Body of pancreas (tissue), 4 donors: Measurements from ENCODE around the gene GLIPR2. TPM values are rescaled to one million over a fixed set of nuclear protein-coding genes. Genes with fewer than 3 reads are reported as not detected.
A peak's percentile ranks its signal among the peaks of the same experiment; 100 is the strongest.

Source experiments
- ATAC-seq: fragments of 150-250 bp; one replicate; pipeline ENCODE4 v1.9.1; 2016
- DNase-seq, 4 donors: peaks; one replicate each; pipeline ENCODE4 v3.0.0-alpha.2; 2019
- H3K27ac ChIP-seq, 4 donors: fragments of 200-600 bp; sonication (generic); 1 replicate in 3 of 4; 2 replicates in 1 of 4; pipeline versions ENCODE4 v1.5.1 to v1.6.1; 2016 to 2019; ENCODE audit warnings: mild to moderate bottlenecking in 1 of 4, mixed read lengths in 1 of 4, moderate library complexity in 1 of 4
- H3K27me3 ChIP-seq, 2 donors: fragments of 200-600 bp; sonication (generic); one replicate each; pipeline ENCODE4 v1.6.0; 2016; ENCODE audit warnings: mild to moderate bottlenecking in 1 of 2
- H3K36me3 ChIP-seq, 2 donors: fragments of 200-600 bp; sonication (generic); replicated peaks in 1 of 2; 2 replicates each; pipeline ENCODE4 v1.5.1; 2016; ENCODE audit warnings: low read depth in 2 of 2; ENCODE audit not compliant: insufficient read depth in 1 of 2
- H3K4me1 ChIP-seq: fragments of 200-600 bp; sonication (generic); one replicate; pipeline ENCODE4 v1.6.0; 2016
- H3K4me3 ChIP-seq, 2 donors: fragments of 200-600 bp; sonication (generic); 1 replicate in 1 of 2; 2 replicates in 1 of 2; pipeline ENCODE4 v1.5.1; 2016 to 2019
- H3K9me3 ChIP-seq, 3 donors: fragments of 200-600 bp; sonication (generic); 1 replicate in 2 of 3; 2 replicates in 1 of 3; pipeline ENCODE4 v1.5.1; 2016
- CTCF ChIP-seq, 7 experiments: fragments of 450-650 bp in 4 of 7; fragments of 200-600 bp in 3 of 7; sonication (generic) in 3 of 7; IDR thresholded peaks; one replicate each; pipeline ENCODE4 v1.5.1; 2016 to 2019; ENCODE audit warnings: antibody characterized with exemption in 7 of 7
- POLR2A ChIP-seq, 3 donors: fragments of 450-650 bp; IDR thresholded peaks; one replicate each; pipeline ENCODE4 v1.6.1; 2016; ENCODE audit warnings: antibody characterized with exemption in 3 of 3, mild to moderate bottlenecking in 2 of 3
- WGBS, 2 donors: methylation state at CpG; one replicate each; pipeline ENCODE4 v1.1.5; 2017; 5-methylcytosine and 5-hydroxymethylcytosine counted together
- intact Hi-C: fragments of 100-400 bp; cut with DNase I; formaldehyde crosslinking; loops from one replicate; pipeline ENCODE4 v1.15.1; 2023
- total RNA-seq, 2 donors: library from RNA; depleted of rRNA; stranded (reverse); fragments of >200 nt; gene quantifications; one replicate each; pipeline ENCODE4 v1.1.0, GENCODE V29; 2016

GLIPR2 gene
- total RNA-seq, 2 donors from 2014 or later = 1.6 to 4.4 TPM

GRCh38 chr9:36101916-36102741, 34.4 kb upstream of the GLIPR2 start:
- DNase-seq (peak in 1 of 4 donors; percentile 19), ATAC-seq (no peak)
- no peaks in the 10 kb centered on the region for H3K9me3 ChIP-seq
- intact Hi-C loops = loop anchor here (5.0 kb wide), 1 partner anchor 65 kb away; the partner anchor contains the start of gene CCIN
- 60 to 70% methylated on average over 4 of the region's 4 CpGs for WGBS, 2 donors
- no peaks in the 10 kb centered on the region for H3K27me3 ChIP-seq
- H3K36me3 ChIP-seq = no peaks in the 10 kb centered on the region
- no peaks in the 10 kb centered on the region for H3K4me1 ChIP-seq
- H3K4me3 ChIP-seq = no peak overlapping the region
- no peak overlapping the region for H3K27ac ChIP-seq
- TF ChIP-seq POLR2A (IDR thresholded peaks at IDR 0.05) (no peak), CTCF (IDR thresholded peaks at IDR 0.05) (no peak)

GRCh38 chr9:36102742-36103495, 33.6 kb upstream of the GLIPR2 start:
- intact Hi-C loops = loop anchor here (5.0 kb wide), 1 partner anchor 64 kb away; the partner anchor contains the start of gene CCIN
- Histone ChIP-seq H3K36me3 (no peaks in the 10 kb centered on the region), H3K27me3 (no peaks in the 10 kb centered on the region), H3K27ac (no peak overlapping the region), H3K4me1 (no peaks in the 10 kb centered on the region), H3K4me3 (no peak overlapping the region), H3K9me3 (no peaks in the 10 kb centered on the region)
- TF ChIP-seq POLR2A (IDR thresholded peaks at IDR 0.05) = no peak
- peak; percentile 47 to 82 (median 76) for TF ChIP-seq CTCF (IDR thresholded peaks at IDR 0.05)
- DNase-seq (peak; percentile 79 to 87 (median 82)), ATAC-seq (peak; percentile 81)
- WGBS, 2 donors = 74 to 76% methylated on average over 10 of the region's 10 CpGs

- Histone ChIP-seq H3K4me3 (no peak overlapping the region), H3K27ac (no peak overlapping the region), H3K27me3 (no peaks in the 10 kb centered on the region), H3K36me3 (no peaks in the 10 kb centered on the region), H3K4me1 (no peaks in the 10 kb centered on the region), H3K9me3 (no peaks in the 10 kb centered on the region)
- no peak for TF ChIP-seq CTCF (IDR thresholded peaks at IDR 0.05)
- no peak for TF ChIP-seq POLR2A (IDR thresholded peaks at IDR 0.05)
- intact Hi-C loops = no loop called here
- WGBS, 2 donors = 67 to 85% methylated on average over 2 of the region's 2 CpGs
- no peak for DNase-seq
- ATAC-seq = no peak
These were observed 27.5 kb upstream of the GLIPR2 start for GRCh38 chr9:36109071-36109470.

GRCh38 chr9:36110434-36110833, 26.1 kb upstream of the GLIPR2 start:
- DNase-seq = no peak
- H3K9me3 ChIP-seq = no peaks in the 10 kb centered on the region
- no peaks in the 10 kb centered on the region for H3K36me3 ChIP-seq
- intact Hi-C loops = no loop called here
- no peak overlapping the region for H3K27ac ChIP-seq
- no peaks in the 10 kb centered on the region for H3K4me1 ChIP-seq
- no peaks in the 10 kb centered on the region for H3K27me3 ChIP-seq
- 72 to 78% methylated on average over 2 of the region's 2 CpGs for WGBS, 2 donors
- no peak for ATAC-seq
- TF ChIP-seq CTCF (IDR thresholded peaks at IDR 0.05) (no peak), POLR2A (IDR thresholded peaks at IDR 0.05) (no peak)
- no peak overlapping the region for H3K4me3 ChIP-seq
